Measurements from ENCODE around the gene AGAP1.
A peak's percentile ranks its signal among the peaks of the same experiment; 100 is the strongest.
"Not testable (repeated sequence)": the region's sequence is repeated elsewhere in the genome, so short reads cannot be mapped to it uniquely, and the experiment has no call there.

The AGAP1 gene

GRCh38 chr2:235592430-235592829, 98.6 kb downstream of the AGAP1 start:
- no peak for DNase-seq (ENCODE audit: low spot score)

GRCh38 chr2:235592836-235593235, 99.0 kb downstream of the AGAP1 start:
- peak; percentile 60 for DNase-seq (ENCODE audit: low spot score)

GRCh38 chr2:235594041-235594440, 100.2 kb downstream of the AGAP1 start:
- no peak for DNase-seq (ENCODE audit: low spot score)

- no peak for DNase-seq (ENCODE audit: low spot score)
Observed at GRCh38 chr2:235594964-235595363, 101.1 kb downstream of the AGAP1 start.

- DNase-seq (ENCODE audit: low spot score): peak; percentile 78
Observed at GRCh38 chr2:235595422-235596010, 101.7 kb downstream of the AGAP1 start.

GRCh38 chr2:235596272-235596671, 102.4 kb downstream of the AGAP1 start:
- no peak for DNase-seq (ENCODE audit: low spot score)

GRCh38 chr2:235597081-235597615, 103.3 kb downstream of the AGAP1 start:
- no peak for DNase-seq (ENCODE audit: low spot score)

GRCh38 chr2:235598026-235598425, 104.2 kb downstream of the AGAP1 start:
- DNase-seq (ENCODE audit: low spot score): no peak

GRCh38 chr2:235598532-235599531, 105.0 kb downstream of the AGAP1 start:
- DNase-seq (ENCODE audit: low spot score): no peak

GRCh38 chr2:235599596-235600338, 105.9 kb downstream of the AGAP1 start:
- no peak for DNase-seq (ENCODE audit: low spot score)

GRCh38 chr2:235600406-235600805, 106.6 kb downstream of the AGAP1 start:
- no peak for DNase-seq (ENCODE audit: low spot score)

- DNase-seq (ENCODE audit: low spot score): no peak
Observed at GRCh38 chr2:235600926-235601325, 107.1 kb downstream of the AGAP1 start.

- DNase-seq (ENCODE audit: low spot score): no peak
Observed at GRCh38 chr2:235601960-235602704, 108.3 kb downstream of the AGAP1 start.

GRCh38 chr2:235602971-235603370, 109.1 kb downstream of the AGAP1 start:
- not testable (repeated sequence) for DNase-seq (ENCODE audit: low spot score)

- DNase-seq (ENCODE audit: low spot score): no peak
Observed at GRCh38 chr2:235603659-235604058, 109.8 kb downstream of the AGAP1 start.

GRCh38 chr2:235605312-235606003, 111.6 kb downstream of the AGAP1 start:
- DNase-seq (ENCODE audit: low spot score): peak; percentile 81

GRCh38 chr2:235606004-235606715, 112.3 kb downstream of the AGAP1 start:
- DNase-seq (ENCODE audit: low spot score): no peak

- DNase-seq (ENCODE audit: low spot score): no peak
Observed at GRCh38 chr2:235607546-235608199, 113.8 kb downstream of the AGAP1 start.

- peak; percentile 77 for DNase-seq (ENCODE audit: low spot score)
Observed at GRCh38 chr2:235608200-235608887, 114.5 kb downstream of the AGAP1 start.

Data from left forelimb (tissue), 1 donor.